Ureter (tissue), 1 donor: ENCODE results near the gene PRDX3. TPM values are rescaled to one million over a fixed set of nuclear protein-coding genes. Genes with fewer than 3 reads are reported as not detected.

Source experiments
- DNase-seq: peaks from one replicate; pipeline ENCODE4 v3.0.0-alpha.2; 2020; ENCODE audit warnings: low spot score
- total RNA-seq: library from RNA; stranded (reverse); gene quantifications from one replicate; pipeline ENCODE4 v1.2.4, GENCODE V29; 2023
- donor health status: DM: yes; HTN: yes; CAD: no.

Gene PRDX3
- total RNA-seq, 1 donor from 2014 or later, result 95.0 TPM

DNA sequence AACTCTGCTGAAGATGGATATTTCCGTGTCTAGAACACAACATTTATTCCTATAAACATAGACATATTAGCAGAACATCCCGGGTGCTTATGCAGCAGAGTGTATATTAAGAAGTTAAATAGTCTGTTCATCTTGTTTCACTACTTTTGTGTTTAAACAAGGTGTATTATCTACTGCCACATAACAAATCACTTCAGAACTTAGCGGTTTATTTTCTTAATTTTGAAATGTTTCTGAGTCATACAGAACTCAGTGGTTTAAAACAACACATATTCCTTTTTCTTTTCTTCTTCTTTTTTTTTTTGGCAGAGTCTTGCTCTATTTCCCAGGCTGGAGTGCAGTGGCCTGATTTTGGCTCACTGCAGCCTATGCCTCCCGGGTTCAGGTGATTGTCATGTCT lies 48.9 kb downstream of the PRDX3 start:
- DNase-seq, result no peak

DNA sequence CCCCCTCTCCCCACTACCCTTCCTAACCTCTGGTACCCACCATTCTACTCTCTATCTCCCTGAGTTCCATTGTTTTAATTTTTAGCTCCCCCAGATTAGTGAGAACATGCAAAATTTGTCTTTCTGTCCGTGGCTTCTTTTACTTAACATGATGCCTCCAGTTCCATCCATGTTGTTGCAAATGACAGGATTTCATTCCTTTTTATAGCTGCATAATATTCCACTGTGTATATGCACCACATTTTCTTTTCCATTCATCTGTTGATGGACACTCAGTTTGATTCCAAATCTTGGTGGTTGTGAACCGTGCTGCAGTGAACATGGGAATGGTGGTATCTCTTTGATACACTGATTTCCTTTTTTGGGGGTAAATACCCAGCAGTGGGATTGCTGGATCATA lies 52.7 kb downstream of the PRDX3 start:
- DNase-seq, result no peak

GRCh38 chr10:119120875-119121274 lies 57.7 kb downstream of the PRDX3 start:
- DNase-seq, result no peak

- no peak for DNase-seq
Measured at GRCh38 chr10:119120413-119120867, 58.2 kb downstream of the PRDX3 start.

GRCh38 chr10:119119400-119119799 lies 59.2 kb downstream of the PRDX3 start:
- no peak for DNase-seq

DNA sequence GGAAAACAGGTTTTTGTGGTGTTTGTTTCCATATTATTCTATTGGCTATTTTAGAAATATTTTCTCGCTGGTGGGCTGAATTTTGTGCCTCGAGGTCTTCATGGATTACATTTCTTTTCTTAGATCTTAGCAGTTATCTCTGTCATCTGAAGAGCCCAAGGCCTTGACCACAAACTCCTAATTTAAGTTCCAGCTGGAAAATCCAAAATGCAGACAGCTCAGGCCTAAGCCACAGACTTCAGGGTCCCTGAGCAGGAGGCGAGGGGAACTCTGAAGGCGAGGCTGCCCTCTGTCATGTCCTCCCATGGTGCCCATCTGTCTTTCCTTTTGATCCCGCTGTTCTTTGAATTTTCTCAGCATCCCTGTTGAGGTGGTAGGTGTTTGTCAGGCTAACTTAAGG lies 60.4 kb downstream of the PRDX3 start:
- DNase-seq, result no peak

Other genes starting within 250 kb of the PRDX3 start
- 0.52 TPM for gene NANOS1, start 149.1 kb downstream of the PRDX3 start, total RNA-seq
- gene EIF3A, start 98.0 kb downstream of the PRDX3 start, total RNA-seq, result 134 TPM
- 31.9 TPM for gene DENND10, start 74.7 kb downstream of the PRDX3 start, total RNA-seq
- 34.5 TPM for gene SFXN4, start 13.1 kb downstream of the PRDX3 start, total RNA-seq
- gene GRK5, start 28.8 kb upstream of the PRDX3 start, total RNA-seq, result 16.7 TPM